ENCODE measurements around the gene BST2. TPM values are rescaled to one million over a fixed set of nuclear protein-coding genes. Genes with fewer than 3 reads are reported as not detected.

Gene BST2
- total and polyA plus RNA-seq, 9 of the 15 experiments (the other 6 are each of a cell fraction or from before 2014, with no cell fraction given), result 11.2 to 232 (median 151) TPM

DNA sequence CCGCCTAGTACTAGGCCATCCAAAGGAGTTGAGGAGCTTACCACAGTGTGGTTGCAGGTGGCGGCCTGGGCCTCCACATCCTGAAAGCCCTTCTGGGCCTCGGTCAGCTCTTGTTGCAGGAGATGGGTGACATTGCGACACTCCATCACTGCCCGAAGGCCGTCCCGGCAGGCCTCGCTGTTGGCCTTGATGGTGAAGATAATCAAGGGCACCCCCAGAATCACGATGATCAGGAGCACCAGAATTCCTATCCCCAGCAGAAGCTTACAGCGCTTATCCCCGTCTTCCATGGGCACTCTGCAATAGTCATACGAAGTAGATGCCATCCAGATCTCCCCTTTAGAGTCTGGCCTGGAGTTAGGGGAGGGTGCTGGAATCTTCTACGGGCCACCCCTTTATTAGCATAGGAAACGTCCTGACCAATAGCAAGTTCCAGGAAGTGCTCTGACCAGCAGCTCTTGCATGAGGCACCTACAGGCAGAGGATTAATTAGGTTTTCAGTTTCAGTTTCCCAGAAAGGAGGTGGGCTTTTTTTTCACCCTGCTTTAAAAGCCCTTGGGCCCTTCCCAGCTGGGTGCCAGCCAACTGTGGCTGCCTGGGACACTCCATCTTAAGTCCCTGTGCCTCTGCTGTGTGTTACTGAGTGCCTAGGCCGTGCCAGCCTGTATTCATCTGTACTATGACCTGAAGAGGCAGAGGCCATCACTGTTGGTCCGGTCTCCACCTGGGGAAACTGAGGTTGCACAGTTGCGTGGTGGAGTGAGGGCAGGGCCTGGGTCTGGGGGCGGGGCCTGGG, at the start of gene BST2 (continued):
- TF ChIP-seq ELF2 (CRISPR knock-in tag; IDR thresholded peaks at IDR 0.05) (no peak; the same call in 1 of the 2 replicates), POU5F1 (IDR thresholded peaks at IDR 0.05; ENCODE audit: borderline replicate concordance, low read depth, low read length, partially characterized antibody) (no peak), PCBP1 (IDR thresholded peaks at IDR 0.05; ENCODE audit: low read depth, low read length, poor library complexity, severe bottlenecking) (no peak), SMARCB1 (IDR thresholded peaks at IDR 0.05; ENCODE audit: insufficient read length, low read depth) (no peak), ZNF175 (CRISPR knock-in tag; IDR thresholded peaks at IDR 0.05; ENCODE audit: low read depth) (no peak; the same call in 1 of the 2 replicates), ASH1L (IDR thresholded peaks at IDR 0.05; ENCODE audit: borderline replicate concordance, low read depth, partially characterized antibody) (no peak), HBP1 (CRISPR knock-in tag; IDR thresholded peaks at IDR 0.05) (no peak), LEF1 (IDR thresholded peaks at IDR 0.05) (no peak), ZNF146 (CRISPR knock-in tag; IDR thresholded peaks at IDR 0.05; ENCODE audit: unreplicated experiment) (no peak), ZNF431 (CRISPR knock-in tag; IDR thresholded peaks at IDR 0.05) (peak; percentile 12; the same call in 1 of the 2 replicates), RBM17 (IDR thresholded peaks at IDR 0.05; ENCODE audit: borderline replicate concordance, low read depth, low read length) (no peak), ZNF212 (CRISPR knock-in tag; IDR thresholded peaks at IDR 0.05) (no peak), EGR1 (conservative IDR thresholded peaks at IDR 0.05) (no peak), FOXJ3 (CRISPR knock-in tag; IDR thresholded peaks at IDR 0.05) (no peak), CBX1 (IDR thresholded peaks at IDR 0.05; ENCODE audit: low read depth) (peak; percentile 87; the same call in 1 of the 2 replicates), ETV1 (tag; conservative IDR thresholded peaks at IDR 0.05; ENCODE audit: low read depth) (no peak), MBD2 (IDR thresholded peaks at IDR 0.05; ENCODE audit: borderline replicate concordance, low read depth) (peak; percentile 41; the same call in 1 of the 2 replicates), GABPA (tag; conservative IDR thresholded peaks at IDR 0.05; ENCODE audit: low read depth) (0 out of 2 replicates have a peak, but pooled peaks have one; percentile 7)
- TF ChIP-seq, protein P1, sequence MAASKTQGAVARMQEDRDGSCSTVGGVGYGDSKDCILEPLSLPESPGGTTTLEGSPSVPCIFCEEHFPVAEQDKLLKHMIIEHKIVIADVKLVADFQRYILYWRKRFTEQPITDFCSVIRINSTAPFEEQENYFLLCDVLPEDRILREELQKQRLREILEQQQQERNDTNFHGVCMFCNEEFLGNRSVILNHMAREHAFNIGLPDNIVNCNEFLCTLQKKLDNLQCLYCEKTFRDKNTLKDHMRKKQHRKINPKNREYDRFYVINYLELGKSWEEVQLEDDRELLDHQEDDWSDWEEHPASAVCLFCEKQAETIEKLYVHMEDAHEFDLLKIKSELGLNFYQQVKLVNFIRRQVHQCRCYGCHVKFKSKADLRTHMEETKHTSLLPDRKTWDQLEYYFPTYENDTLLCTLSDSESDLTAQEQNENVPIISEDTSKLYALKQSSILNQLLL (CRISPR knock-in tag; IDR thresholded peaks at IDR 0.05; ENCODE audit: borderline replicate concordance), result no peak
- TF ChIP-seq, protein P2, sequence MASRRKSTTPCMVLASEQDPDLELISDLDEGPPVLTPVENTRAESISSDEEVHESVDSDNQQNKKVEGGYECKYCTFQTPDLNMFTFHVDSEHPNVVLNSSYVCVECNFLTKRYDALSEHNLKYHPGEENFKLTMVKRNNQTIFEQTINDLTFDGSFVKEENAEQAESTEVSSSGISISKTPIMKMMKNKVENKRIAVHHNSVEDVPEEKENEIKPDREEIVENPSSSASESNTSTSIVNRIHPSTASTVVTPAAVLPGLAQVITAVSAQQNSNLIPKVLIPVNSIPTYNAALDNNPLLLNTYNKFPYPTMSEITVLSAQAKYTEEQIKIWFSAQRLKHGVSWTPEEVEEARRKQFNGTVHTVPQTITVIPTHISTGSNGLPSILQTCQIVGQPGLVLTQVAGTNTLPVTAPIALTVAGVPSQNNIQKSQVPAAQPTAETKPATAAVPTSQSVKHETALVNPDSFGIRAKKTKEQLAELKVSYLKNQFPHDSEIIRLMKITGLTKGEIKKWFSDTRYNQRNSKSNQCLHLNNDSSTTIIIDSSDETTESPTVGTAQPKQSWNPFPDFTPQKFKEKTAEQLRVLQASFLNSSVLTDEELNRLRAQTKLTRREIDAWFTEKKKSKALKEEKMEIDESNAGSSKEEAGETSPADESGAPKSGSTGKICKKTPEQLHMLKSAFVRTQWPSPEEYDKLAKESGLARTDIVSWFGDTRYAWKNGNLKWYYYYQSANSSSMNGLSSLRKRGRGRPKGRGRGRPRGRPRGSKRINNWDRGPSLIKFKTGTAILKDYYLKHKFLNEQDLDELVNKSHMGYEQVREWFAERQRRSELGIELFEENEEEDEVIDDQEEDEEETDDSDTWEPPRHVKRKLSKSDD (conservative IDR thresholded peaks at IDR 0.05; ENCODE audit: low read length), result no peak
- TF ChIP-seq, protein P3, sequence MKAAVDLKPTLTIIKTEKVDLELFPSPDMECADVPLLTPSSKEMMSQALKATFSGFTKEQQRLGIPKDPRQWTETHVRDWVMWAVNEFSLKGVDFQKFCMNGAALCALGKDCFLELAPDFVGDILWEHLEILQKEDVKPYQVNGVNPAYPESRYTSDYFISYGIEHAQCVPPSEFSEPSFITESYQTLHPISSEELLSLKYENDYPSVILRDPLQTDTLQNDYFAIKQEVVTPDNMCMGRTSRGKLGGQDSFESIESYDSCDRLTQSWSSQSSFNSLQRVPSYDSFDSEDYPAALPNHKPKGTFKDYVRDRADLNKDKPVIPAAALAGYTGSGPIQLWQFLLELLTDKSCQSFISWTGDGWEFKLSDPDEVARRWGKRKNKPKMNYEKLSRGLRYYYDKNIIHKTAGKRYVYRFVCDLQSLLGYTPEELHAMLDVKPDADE (conservative IDR thresholded peaks at IDR 0.05; ENCODE audit: control insufficient read depth, low read depth, low read length), result no peak
